ENCODE results near the gene CALM3.

Gene CALM3

DNA sequence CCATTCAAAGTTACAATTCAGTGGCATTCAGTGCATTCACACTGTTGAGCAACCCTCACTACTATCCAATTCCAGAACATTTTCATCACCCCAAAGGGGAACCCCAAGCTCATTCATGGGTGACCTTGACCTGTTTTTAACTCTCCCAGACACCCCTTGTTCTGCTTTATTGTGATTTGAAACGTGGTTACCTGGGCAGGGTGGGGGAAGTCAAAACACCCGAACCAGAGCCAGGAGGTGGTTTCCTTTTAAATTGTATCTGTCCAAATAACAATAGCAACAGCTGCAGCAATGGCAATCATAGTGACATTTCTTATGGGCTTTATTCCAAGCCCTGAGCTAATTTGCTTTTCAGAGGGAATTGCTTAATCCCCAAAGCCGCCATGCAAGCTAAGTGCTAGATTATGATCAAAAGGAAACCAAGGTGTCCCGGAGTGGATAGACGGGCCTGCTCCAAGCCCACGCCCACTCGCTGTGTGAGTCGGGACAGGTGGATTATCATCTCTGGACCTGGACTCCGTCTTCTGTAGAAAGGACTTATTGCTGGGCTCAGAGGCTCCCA is 17.6 kb downstream of the CALM3 start:
- DNase-seq (no peak), ATAC-seq (ENCODE audit: insufficient read depth, low read depth) (no peak)
- no peaks in the 10 kb centered on the region; the same call in 1 of the 2 replicates for H4K20me1 ChIP-seq (ENCODE audit: insufficient read depth, low read length)
- H3K4me1 ChIP-seq (ENCODE audit: insufficient read depth, low read length) = peaks cover 31% of the 10 kb centered on the region
- no peaks in the 10 kb centered on the region for H3K79me2 ChIP-seq (ENCODE audit: insufficient read depth, low read length)
- H3K27me3 ChIP-seq (ENCODE audit: insufficient read depth, low read length, poor library complexity) = no peaks in the 10 kb centered on the region
- H3K27ac ChIP-seq (ENCODE audit: low read length) = no peak overlapping the region
- no peak overlapping the region for H3K4me2 ChIP-seq (ENCODE audit: insufficient read depth, low read length)
- no peak overlapping the region for H2AFZ ChIP-seq (ENCODE audit: low read depth, low read length)
- no peak overlapping the region for H3K9ac ChIP-seq (ENCODE audit: low read depth, low read length)
- H3K36me3 ChIP-seq (ENCODE audit: insufficient read depth, low read length) = no peaks in the 10 kb centered on the region
- TF ChIP-seq EZH2 (IDR thresholded peaks at IDR 0.05; ENCODE audit: borderline replicate concordance, low read depth, low read length, severe bottlenecking) = no peak
- TF ChIP-seq CTCF (IDR thresholded peaks at IDR 0.05; ENCODE audit: borderline replicate concordance, extremely low read depth, low read length, poor library complexity, severe bottlenecking) = no peak
- H3K4me3 ChIP-seq (ENCODE audit: low read depth in 1 of 2, low read length in 2 of 2) = no peak overlapping the region
- no peaks in the 10 kb centered on the region for H3K9me3 ChIP-seq (ENCODE audit: insufficient read depth, low read length, severe bottlenecking)

- no peak overlapping the region for H3K27ac ChIP-seq (ENCODE audit: low read length)
These were observed 19.1 kb downstream of the CALM3 start for GRCh38 chr19:46620267-46620666.

GRCh38 chr19:46620716-46621115 is 19.6 kb downstream of the CALM3 start:
- no peak overlapping the region for H2AFZ ChIP-seq (ENCODE audit: low read depth, low read length)
- H3K4me1 ChIP-seq (ENCODE audit: insufficient read depth, low read length) = peaks cover 26% of the 10 kb centered on the region
- no peaks in the 10 kb centered on the region; the same call in 1 of the 2 replicates for H4K20me1 ChIP-seq (ENCODE audit: insufficient read depth, low read length)
- DNase-seq (no peak), ATAC-seq (ENCODE audit: insufficient read depth, low read depth) (no peak)
- TF ChIP-seq CTCF (IDR thresholded peaks at IDR 0.05; ENCODE audit: borderline replicate concordance, extremely low read depth, low read length, poor library complexity, severe bottlenecking) = no peak
- no peak for TF ChIP-seq EZH2 (IDR thresholded peaks at IDR 0.05; ENCODE audit: borderline replicate concordance, low read depth, low read length, severe bottlenecking)
- H3K4me2 ChIP-seq (ENCODE audit: insufficient read depth, low read length) = no peak overlapping the region
- H3K27me3 ChIP-seq (ENCODE audit: insufficient read depth, low read length, poor library complexity) = no peaks in the 10 kb centered on the region
- H3K9me3 ChIP-seq (ENCODE audit: insufficient read depth, low read length, severe bottlenecking) = no peaks in the 10 kb centered on the region
- no peaks in the 10 kb centered on the region for H3K79me2 ChIP-seq (ENCODE audit: insufficient read depth, low read length)
- H3K4me3 ChIP-seq (ENCODE audit: low read depth in 1 of 2, low read length in 2 of 2) = no peak overlapping the region
- H3K9ac ChIP-seq (ENCODE audit: low read depth, low read length) = no peak overlapping the region
- H3K36me3 ChIP-seq (ENCODE audit: insufficient read depth, low read length) = no peaks in the 10 kb centered on the region
- H3K27ac ChIP-seq (ENCODE audit: low read length) = no peak overlapping the region

More at GRCh38 chr19:46620267-46620666, 19.1 kb downstream of the CALM3 start:
- Histone ChIP-seq H3K4me3 (ENCODE audit: low read depth in 1 of 2, low read length in 2 of 2) (no peak overlapping the region), H3K4me1 (ENCODE audit: insufficient read depth, low read length) (peaks cover 29% of the 10 kb centered on the region), H3K4me2 (ENCODE audit: insufficient read depth, low read length) (no peak overlapping the region), H4K20me1 (ENCODE audit: insufficient read depth, low read length) (no peaks in the 10 kb centered on the region; the same call in 1 of the 2 replicates), H3K9ac (ENCODE audit: low read depth, low read length) (no peak overlapping the region), H3K9me3 (ENCODE audit: insufficient read depth, low read length, severe bottlenecking) (no peaks in the 10 kb centered on the region), H3K36me3 (ENCODE audit: insufficient read depth, low read length) (no peaks in the 10 kb centered on the region), H2AFZ (ENCODE audit: low read depth, low read length) (no peak overlapping the region), H3K27me3 (ENCODE audit: insufficient read depth, low read length, poor library complexity) (no peaks in the 10 kb centered on the region), H3K79me2 (ENCODE audit: insufficient read depth, low read length) (no peaks in the 10 kb centered on the region)
- TF ChIP-seq CTCF (IDR thresholded peaks at IDR 0.05; ENCODE audit: borderline replicate concordance, extremely low read depth, low read length, poor library complexity, severe bottlenecking) = no peak
- ATAC-seq (ENCODE audit: insufficient read depth, low read depth) (no peak), DNase-seq (no peak)
